Liver (tissue), 2 donors: ENCODE results near the gene KSR2.

Experiments used
- TF ChIP-seq, protein P1 (sequence below): IDR thresholded peaks from 2 replicates; pipeline ENCODE4 v1.6.1; 2016; ENCODE audit warnings: antibody characterized with exemption
- TF ChIP-seq, protein P2 (sequence below): IDR thresholded peaks from 2 replicates; pipeline ENCODE4 v1.6.1; 2016; ENCODE audit warnings: antibody characterized with exemption, mild to moderate bottlenecking
- donor health status: healthy.

DNA sequence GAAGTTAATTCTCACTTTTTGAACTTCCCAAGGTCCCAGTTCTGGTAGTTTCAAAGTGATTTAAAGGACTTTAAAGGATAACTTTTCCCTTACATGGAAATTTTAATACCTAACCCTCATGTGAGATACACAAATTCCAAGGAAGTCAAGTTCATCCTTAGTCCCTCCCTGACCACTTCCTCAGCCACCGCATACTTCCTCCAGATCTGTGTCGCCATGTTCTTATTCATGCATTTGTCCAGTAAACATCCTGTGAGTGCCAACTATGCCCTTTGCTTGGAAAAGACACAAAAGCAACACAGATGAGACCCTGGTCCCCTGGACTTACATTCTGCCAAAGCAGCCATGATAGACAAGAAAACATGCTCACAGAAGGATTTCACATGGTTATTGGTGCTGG lies 206.6 kb downstream of the KSR2 start:
- TF ChIP-seq, protein P1, sequence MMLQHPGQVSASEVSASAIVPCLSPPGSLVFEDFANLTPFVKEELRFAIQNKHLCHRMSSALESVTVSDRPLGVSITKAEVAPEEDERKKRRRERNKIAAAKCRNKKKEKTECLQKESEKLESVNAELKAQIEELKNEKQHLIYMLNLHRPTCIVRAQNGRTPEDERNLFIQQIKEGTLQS: no peak
- TF ChIP-seq, protein P2, sequence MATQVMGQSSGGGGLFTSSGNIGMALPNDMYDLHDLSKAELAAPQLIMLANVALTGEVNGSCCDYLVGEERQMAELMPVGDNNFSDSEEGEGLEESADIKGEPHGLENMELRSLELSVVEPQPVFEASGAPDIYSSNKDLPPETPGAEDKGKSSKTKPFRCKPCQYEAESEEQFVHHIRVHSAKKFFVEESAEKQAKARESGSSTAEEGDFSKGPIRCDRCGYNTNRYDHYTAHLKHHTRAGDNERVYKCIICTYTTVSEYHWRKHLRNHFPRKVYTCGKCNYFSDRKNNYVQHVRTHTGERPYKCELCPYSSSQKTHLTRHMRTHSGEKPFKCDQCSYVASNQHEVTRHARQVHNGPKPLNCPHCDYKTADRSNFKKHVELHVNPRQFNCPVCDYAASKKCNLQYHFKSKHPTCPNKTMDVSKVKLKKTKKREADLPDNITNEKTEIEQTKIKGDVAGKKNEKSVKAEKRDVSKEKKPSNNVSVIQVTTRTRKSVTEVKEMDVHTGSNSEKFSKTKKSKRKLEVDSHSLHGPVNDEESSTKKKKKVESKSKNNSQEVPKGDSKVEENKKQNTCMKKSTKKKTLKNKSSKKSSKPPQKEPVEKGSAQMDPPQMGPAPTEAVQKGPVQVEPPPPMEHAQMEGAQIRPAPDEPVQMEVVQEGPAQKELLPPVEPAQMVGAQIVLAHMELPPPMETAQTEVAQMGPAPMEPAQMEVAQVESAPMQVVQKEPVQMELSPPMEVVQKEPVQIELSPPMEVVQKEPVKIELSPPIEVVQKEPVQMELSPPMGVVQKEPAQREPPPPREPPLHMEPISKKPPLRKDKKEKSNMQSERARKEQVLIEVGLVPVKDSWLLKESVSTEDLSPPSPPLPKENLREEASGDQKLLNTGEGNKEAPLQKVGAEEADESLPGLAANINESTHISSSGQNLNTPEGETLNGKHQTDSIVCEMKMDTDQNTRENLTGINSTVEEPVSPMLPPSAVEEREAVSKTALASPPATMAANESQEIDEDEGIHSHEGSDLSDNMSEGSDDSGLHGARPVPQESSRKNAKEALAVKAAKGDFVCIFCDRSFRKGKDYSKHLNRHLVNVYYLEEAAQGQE: no peak
